Left hindlimb (tissue), 1 donor: Measurements from ENCODE around the gene PCP4.
A peak's percentile ranks its signal among the peaks of the same experiment; 100 is the strongest.
"Not testable (repeated sequence)": the region's sequence is repeated elsewhere in the genome, so short reads cannot be mapped to it uniquely, and the experiment has no call there.

Source experiments
- DNase-seq: peaks from one replicate; pipeline ENCODE4 v3.0.0-alpha.2; 2018

Gene PCP4

DNA sequence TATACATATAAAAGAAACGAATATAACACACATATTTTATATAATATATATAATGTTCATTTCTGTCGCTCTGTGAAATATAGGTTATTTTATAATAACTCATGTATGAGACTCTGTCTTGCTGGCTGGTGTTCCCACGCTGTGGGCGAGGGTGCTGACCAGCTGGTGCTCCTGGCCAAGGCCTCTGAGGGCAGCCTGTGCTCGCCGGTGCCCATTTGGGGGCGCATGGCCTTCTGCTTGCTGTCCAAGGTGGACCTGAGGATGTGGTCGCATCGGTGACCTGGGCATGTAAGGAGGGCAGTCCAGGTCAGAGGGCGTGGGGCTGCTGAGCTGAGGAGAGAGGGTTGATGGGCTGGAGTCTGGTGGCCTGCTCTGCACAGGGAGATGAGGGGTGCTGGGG is 1.1 kb upstream of the PCP4 start:
- DNase-seq = no peak

- no peak for DNase-seq
These were observed 2.0 kb downstream of the PCP4 start for GRCh38 chr21:39869141-39869818.

DNA sequence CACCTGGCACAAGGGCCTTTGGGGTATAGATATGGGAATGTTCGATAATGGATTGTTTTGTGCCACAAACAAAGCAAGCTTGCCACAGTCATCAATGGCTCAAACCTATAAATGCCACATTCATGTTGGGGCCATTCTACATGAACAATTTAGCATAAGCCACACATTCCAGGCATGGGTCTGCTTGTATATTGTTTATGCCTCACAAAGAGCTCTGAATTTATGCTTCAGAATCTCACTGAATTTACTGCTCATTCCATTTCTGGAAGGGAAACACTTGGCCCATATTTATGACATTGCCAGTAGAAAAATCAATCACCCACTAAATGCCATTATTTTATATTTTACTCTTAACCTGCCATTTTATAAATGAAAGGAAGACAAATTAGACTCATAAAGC is 6.4 kb downstream of the PCP4 start:
- no peak for DNase-seq

DNA sequence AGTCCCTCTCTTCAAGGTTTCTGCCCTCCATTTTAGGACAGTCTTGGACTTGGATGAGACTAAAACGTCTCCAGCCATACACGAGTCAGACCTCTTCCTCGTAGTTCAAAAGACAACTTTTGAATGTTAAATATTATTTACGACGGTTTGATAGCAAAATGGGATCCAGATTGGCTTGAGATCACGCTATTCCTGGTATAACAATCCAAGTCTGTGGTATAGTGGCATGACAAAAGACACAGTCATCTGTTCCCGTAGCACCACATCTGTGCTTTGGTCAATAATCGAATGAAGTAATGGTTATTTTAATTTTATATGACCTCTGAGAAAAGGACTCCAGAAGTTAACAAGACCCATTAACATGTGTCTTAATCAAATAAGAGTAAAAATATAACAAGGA is 7.0 kb downstream of the PCP4 start:
- no peak for DNase-seq

DNA sequence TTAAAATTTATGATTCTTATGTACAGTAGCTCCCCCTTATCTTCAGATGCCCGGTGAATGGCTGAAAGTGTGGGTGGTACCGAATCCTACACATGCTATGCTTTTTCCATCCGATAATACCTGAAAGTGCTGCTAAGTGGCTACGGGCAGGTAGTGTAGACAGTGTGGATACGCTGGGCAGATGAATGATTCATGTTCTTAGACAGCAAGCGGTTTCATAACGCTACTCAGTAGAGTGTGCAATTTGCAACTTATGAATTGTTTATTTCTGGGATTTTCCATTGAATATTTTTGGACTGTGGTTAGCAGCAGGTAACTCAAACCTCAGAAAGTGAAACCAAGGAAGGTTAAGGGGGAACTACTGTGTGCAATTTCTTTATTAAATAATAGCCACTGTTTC is 7.5 kb downstream of the PCP4 start:
- no peak for DNase-seq

- DNase-seq = no peak
These were observed 14.4 kb downstream of the PCP4 start for GRCh38 chr21:39881661-39882060.

DNA sequence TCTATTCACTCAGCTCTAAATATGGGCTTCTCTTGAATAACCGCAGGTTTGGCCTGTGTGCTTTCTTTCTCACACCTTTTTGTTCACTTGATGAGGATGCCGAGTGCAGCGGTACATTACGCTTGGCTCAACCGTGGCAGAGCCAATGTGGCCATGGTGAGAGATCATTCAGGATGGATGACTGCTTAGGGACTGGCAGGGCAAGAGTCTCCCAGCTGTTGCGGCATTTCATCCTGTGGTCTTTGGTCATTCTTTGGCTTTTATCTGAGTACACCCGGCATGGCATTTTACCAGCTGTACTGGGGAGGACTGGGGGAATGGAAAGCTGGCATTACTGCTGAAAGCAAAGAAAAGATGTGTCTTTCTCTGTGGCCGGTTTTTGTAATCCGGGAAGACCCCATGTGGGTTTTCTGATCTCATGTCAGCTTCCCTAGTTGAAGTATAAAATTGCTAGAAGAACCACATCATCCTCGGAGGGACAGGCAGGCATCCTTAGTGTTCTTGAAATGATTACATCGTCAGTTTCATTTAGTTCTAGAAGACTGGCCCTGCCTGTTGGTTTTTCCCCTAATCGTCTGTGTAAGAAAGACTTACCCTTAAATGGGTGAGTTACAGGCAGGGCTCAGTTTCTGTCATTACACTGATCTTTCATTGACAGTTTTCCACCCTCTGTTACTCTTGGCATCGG is 15.1 kb downstream of the PCP4 start:
- no peak for DNase-seq

GRCh38 chr21:39882839-39883195 is 15.6 kb downstream of the PCP4 start:
- DNase-seq = no peak

- DNase-seq = peak; percentile 72
These were observed 18.0 kb downstream of the PCP4 start for GRCh38 chr21:39885119-39885848.

- DNase-seq = no peak
These were observed 21.6 kb downstream of the PCP4 start for GRCh38 chr21:39888848-39889247.

DNA sequence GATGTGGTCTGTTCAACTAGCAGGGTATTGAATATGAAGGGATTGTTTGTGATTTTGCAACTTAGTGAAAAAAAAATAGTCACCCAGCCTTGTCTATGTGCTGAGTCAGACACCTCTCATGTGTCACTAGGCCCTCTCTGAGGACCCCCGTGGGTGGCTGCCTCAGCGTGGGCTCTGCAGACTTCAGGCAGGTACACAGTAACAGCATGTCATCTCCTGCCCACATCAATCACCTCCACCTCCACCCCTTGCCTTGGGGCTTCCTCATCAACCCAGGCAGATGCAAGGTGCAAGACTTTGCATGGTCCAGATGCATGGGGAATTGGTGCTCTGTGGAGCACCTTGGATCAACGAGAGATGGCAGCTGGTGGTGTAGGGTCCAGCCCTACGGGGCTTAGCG is 23.9 kb downstream of the PCP4 start:
- no peak for DNase-seq

DNA sequence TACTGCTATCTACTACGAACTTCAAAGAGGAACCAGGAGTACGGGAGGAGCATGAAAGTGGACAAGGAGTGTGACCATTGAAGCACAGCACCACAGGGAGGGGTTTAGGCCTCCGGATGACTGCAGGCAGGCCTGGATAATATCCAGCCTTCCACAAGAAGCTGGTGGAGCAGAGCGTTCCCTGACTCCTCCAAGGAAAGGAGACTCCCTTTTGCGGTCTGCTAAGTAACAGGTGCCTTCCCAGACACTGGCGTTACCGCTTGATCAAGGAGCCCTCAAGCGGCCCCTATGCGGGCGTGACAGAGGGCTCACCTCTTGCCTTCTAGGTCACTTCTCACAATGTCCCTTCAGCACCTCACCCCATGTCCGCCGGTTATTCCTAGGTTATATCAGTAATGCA is 24.6 kb downstream of the PCP4 start:
- not testable (repeated sequence) for DNase-seq

DNA sequence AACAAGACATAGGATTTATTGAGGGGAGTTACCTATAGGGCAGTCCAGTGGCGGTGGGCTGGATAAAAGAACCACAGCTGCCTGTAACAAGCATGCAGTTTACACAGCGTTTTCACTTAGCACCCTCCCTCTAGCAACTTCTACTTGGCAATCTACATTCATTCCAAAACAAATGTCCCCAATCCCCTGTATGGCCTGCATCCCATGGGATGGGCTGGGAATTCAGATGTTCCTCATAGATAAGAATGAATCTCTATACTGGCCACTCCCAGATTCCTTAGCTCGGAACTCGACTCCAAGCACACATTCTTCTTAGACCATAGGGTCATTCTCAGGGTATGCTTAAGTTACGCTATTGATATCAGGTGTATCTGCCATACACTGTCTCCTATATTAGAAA is 33.3 kb downstream of the PCP4 start:
- no peak for DNase-seq

DNA sequence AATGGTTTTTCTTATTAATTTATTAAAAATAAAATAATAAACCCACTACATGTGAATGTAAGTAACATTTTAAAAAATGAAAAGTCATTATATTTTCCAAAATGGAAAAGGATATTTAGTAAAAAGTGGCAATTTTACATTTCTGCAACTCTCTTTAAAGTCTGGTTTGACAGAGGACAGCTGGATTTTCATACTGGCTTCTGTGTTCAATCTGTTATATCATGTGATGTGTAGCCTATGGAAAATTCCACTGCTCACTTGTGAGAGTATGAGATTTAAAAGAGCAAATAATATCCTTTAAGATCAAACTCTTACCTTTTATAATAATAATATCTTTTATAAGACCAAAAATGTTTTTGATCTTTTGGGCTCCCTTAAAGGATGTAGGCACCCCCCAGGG is 33.7 kb downstream of the PCP4 start:
- no peak for DNase-seq

DNA sequence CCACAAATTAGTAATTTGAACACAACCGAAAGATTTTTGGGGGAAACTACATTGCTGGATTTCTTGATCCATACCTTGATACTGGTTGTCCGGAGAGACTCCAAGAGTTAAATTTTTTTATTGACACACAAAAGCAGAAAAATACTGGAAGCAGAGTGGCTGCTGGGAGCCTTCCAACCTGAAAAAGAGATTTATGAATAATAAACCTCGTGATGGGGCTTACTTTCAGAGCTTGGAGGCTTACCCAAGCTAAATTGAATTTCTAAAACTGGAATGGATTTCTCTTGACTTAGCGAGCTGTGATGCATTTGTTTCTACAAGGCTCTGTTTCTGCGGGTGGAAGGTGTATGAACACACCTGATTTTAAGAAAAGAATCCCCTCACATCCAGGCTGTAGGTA is 35.7 kb downstream of the PCP4 start:
- DNase-seq = no peak

DNA sequence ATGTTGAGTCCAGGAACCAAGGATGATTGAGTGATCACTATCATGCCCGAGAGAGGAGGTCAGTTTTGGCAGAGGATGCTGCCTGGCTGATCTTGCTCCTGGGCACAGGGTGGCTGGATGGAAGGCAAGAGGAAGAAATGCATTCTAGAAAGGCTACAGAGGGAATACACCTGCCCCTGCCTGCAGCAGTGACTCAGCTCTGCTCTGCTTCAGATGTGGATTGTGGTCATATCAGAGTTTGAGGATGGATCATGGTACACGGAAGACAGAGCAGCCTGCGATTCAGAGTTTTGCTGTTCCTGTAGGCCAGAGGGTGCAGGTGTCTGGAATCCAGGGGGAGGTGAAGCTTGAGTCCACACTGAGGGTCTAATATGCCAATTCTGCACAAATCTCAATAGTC is 37.2 kb downstream of the PCP4 start:
- DNase-seq = no peak

DNA sequence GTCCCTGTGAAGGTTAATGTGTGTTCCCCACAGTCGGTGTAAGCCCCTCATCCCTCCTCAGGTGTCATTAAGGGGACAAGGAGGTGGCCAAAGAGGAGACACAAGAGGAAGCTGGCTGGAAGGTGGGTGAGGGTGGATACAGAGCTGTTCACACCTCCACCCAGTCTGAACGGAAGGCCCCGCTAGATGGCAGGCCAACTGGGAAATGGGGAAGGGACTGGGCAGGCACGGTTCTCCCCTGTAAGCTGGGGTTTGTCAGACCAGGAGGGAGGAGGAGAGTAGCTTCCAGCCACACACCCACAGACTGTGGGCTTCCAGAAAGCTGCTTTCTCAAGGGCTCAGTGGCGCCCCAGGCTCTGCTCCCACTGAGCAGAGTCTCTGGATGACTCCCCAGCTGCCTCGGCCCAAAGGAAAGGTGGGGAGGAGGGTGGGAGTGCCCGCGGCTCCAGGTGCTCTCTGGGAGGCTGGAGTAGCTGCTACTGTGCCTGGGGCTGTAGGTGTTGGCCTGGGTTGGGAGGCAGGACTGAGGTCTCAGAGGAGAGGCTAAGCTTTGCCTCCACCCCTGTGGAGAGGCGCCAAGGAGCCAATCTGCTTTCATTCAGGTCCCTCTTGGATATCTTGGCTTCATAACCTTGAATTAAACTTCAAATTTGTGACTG is 41.2 kb downstream of the PCP4 start:
- DNase-seq = no peak

GRCh38 chr21:39911286-39912199 is 44.3 kb downstream of the PCP4 start:
- no peak for DNase-seq

GRCh38 chr21:39913706-39914305 is 46.6 kb downstream of the PCP4 start:
- DNase-seq = no peak

- no peak for DNase-seq
These were observed 48.6 kb downstream of the PCP4 start for GRCh38 chr21:39915881-39916280.

DNA sequence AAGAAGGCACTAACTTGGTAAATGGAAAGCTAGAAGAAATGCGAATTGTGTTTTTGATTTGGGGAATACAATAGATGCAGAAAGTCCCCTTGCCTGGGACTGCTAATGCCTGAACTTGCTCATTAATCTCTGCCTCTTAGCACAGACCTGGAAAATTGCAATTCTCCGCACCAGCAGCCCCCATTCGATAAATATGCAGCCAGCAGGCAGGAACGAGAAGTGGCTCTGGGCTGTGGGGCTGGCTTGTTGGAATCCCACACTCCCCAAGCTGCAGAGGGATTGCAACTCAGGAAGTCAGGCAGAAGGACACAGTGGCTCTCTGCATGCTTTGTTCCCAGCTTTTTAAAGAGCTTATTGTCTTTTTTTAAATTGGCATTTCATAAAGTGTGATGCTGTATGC is 51.3 kb downstream of the PCP4 start:
- no peak for DNase-seq

GRCh38 chr21:39923476-39923875 is 56.2 kb downstream of the PCP4 start:
- no peak for DNase-seq
